GM12892 (cell line): ENCODE data around the gene IL1RAPL2.

Experiments used
- POLR2A ChIP-seq: IDR thresholded peaks from 2 replicates; pipeline ENCODE4 v1.6.1; 2011; ENCODE audit warnings: low read depth, low read length, control low read depth
- POLR2AphosphoS5 ChIP-seq: IDR thresholded peaks from 2 replicates; pipeline ENCODE4 v1.6.1; 2011; ENCODE audit warnings: low read depth, low read length, control low read depth
- TAF1 ChIP-seq: IDR thresholded peaks from 2 replicates; pipeline ENCODE4 v1.6.1; 2011; ENCODE audit warnings: low read depth, mild to moderate bottlenecking, control low read depth, low read length, borderline replicate concordance

DNA sequence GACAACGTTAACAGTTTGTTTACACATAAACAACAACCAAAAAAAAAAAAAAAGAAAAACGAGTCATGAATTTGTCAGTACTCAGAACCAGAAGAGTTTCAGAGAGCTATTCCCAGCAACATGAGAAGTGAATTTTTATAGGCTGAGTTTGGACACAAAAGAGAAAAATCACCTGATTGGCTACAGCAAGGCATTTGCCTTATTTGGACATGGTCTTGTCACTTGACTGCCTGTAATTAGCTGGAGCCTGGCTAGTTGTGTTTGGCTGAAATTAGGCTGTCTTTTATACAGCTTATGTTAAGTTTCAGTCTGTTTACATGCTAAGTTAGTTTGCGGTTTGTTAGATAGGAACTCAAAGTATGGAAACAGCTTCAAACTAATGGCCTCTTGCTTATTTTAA is 655.4 kb downstream of the IL1RAPL2 start:
- TF ChIP-seq POLR2A (no peak), POLR2AphosphoS5 (no peak), TAF1 (no peak)
